DMS79 treated with DMSO at 0.1 percent for 48 hours (cell line): ENCODE measurements around the gene CPNE7.
"Not testable (repeated sequence)": the region's sequence is repeated elsewhere in the genome, so short reads cannot be mapped to it uniquely, and the experiment has no call there.

Source experiments
- DNase-seq: peaks from one replicate; lab custom pipeline; 2025; lab: John Stamatoyannopoulos, UW

CPNE7 gene

DNA sequence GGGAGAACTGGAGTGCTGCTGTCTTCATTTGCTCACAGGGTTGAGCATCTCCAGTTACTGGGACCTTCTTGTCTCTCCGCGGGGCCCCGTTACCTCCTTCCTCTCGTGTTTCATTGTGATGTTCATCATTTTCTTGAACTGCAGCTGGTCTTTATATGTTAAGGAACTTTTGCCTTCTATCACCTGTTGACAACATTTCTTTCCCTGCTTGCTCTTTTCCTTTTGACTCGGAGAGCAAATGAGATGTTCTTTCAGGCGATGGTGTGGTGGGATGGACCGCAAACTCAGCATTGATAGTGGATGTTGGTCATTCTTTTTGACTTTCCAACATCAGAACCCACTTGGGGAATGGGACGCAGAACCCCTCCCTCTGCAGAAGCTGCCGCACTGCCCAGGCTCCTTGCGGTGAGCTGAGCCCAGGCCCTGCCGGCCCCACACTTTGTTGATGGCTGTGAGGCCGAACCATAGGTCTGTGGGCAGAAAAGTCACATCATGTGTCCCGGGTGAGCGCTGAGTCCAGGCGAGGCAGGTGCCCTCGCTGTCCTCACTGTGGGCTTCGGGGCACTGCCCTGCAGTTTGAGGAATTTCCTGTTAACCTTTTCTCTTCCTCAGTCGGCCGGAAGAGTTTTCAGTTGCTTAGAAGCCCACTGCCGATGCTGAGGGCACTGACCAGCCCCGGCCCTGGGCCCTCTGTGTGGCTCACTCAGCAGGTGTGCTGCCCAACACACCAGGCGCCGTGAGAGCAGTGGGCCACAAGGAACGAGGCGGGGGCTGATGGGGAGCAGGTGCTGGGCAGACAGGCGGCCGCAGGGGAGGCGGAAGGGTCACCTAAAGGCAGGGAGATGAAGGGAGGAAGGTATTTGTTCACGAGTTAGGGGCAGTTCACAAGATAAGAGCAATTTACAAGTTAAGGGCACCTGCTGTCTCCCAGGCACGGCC is 7.6 kb upstream of the CPNE7 start:
- DNase-seq: no peak

DNA sequence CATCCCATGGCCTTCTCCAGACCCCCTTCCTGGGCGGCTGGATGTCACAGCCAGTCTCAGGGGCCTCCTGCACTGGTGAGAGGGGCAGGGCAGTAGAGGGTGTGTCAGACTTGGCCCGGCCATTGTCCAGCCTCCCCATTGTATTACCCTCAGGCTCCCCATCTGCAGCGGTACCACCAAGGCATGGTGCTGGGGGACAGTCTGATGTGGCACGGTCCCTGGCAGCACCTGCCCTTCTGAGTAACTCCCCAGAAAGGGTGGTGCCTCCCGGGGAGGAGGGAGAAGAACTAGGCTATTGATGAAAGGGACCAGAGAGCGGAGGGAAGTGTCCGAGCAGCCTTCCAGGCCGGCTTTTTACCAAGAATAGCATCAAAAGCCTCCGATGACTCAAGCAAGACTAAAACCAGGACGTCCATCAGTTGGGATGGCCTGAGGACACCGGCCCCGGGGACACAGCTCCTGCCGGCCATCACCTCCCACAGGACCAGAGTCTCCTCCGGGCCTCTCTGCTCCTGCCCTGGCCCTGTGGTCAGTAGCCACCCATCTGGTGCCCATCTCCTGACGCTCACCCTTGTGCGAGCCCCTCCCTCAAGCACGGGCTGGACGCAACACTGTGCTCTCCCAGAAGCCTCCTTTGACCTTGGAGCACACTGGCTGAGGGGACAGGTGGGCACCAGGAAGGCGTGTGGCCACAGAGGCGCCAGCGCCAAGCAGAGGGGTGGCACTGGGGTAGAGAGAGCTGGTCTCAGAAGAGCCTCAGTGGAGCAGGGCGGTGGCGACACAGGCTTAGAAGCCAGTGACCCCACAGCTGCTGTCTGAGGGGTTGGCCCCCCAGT is 5.8 kb upstream of the CPNE7 start:
- no peak for DNase-seq

DNA sequence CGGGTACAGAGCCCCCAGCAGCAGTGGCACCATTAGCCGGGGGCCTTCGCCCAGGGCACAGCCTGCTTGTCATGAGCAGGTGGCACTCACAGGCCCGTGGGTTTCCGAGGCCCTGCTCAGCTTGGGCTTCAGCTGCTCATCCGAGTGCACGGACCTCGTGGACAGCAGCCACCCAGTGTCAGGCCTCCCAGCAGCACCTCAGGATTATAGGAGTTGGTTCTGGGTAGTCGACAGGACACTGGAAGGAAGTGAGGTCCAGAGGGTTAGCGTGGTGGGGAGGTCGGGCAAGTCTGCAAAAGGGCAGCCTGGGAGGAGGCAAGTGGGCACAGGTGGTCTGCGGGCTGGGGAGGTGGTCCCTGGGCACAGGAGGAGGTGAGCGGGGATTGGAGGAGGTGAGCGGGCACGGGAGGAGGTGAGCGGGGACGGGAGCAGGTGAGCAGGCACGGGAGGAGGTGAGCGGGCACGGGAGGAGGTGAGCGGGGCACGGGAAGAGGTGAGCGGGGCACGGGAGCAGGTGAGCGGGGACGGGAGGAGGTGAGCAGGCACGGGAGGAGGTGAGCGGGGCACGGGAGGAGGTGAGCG is 5.1 kb upstream of the CPNE7 start:
- DNase-seq: no peak

DNA sequence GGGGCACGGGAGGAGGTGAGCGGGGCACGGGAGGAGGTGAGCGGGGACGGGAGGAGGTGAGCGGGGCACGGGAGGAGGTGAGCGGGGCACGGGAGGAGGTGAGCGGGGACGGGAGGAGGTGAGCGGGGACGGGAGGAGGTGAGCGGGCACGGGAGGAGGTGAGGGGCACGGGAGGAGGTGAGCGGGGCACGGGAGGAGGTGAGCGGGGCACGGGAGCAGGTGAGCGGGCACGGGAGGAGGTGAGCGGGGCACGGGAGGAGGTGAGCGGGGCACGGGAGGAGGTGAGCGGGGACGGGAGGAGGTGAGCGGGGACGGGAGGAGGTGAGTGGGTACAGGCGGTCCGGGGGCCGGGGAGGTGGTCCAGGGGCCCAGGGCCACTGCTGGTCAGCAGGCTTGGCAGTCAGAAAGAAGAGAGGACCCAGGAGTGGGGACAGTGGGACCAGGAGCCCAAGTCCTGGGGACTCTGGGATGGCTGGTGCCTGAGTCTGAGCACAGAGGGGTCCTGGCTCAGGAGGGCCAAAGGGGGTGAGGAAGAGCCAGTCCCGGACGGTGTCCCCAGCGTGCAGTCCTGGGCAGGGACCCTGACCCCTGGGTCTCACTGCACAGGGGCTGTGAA is 4.5 kb upstream of the CPNE7 start:
- DNase-seq: not testable (repeated sequence)

DNA sequence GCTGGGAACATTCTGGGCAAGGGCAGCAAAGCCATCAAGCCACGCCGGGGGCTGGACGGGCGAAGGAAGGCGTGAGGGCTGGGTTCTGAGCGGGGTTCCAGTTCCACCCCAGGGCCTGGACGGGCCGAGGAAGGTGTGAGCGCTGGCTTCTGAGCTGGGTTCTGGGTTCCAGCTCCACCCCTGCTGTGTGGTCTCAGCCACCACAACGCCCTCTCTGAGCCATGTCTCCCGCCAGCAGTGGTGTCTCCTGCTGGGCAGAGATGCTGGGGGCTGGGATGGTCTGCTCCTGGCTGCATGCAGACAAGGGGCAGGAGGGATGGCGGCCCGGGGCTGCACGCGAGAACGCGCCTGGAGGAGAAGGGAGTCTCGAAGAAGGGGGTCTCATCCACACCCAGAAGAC is 3.9 kb upstream of the CPNE7 start:
- no peak for DNase-seq

DNA sequence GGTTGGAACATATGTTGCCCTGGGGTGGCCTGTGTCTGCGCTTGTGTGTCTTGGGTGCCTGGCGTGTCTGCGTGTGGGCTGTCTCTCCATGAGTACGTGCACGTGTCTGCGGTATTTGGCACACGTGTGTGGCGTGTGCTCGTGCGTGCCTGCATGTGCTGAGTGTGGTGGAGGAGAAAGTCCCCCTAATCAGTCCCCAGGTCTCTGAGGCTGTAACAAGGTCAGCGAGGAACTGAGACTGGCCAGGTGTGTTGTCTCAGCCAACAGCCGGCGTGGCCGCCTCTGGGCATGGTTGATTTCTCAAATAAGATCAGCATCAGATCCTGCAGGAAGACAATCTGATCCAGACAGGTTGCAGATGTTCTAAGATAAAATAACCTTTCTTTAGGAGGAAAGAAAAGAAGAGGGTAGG is 3.5 kb upstream of the CPNE7 start:
- DNase-seq: no peak

DNA sequence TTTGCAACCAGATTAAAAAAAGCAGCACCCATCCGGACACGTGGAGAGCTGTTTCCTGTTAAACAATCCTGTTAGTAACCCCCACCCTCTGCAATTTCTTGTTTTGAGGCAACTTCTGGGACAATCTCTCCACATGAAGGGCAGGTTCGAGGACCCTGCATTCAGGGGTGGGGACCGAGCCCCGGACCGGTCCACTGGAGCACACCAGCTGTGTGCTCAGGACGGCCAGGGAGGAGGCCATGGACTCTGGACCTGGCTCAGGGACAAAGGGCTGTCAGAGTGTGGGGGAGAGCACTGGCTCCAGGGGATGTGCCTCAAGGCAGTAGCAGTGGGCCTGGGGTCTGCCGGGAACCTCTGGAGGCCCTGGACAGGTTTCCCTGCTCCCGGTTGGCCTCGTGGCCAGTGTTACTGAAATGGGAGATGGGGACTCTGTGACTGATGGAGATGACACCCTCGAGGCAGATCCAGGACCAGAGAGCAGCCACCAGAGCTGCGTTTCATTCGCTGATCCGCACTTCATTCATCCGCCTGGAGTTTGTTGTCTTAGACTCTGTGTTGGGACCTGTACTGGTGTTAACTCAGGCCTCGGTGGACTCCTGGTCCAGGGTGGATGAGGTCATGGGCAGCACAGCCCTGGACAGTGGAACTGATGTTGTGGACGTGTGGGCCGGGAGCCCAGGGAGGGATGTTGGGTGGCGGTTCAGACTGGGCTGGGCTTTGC is 2.9 kb upstream of the CPNE7 start:
- DNase-seq: no peak

DNA sequence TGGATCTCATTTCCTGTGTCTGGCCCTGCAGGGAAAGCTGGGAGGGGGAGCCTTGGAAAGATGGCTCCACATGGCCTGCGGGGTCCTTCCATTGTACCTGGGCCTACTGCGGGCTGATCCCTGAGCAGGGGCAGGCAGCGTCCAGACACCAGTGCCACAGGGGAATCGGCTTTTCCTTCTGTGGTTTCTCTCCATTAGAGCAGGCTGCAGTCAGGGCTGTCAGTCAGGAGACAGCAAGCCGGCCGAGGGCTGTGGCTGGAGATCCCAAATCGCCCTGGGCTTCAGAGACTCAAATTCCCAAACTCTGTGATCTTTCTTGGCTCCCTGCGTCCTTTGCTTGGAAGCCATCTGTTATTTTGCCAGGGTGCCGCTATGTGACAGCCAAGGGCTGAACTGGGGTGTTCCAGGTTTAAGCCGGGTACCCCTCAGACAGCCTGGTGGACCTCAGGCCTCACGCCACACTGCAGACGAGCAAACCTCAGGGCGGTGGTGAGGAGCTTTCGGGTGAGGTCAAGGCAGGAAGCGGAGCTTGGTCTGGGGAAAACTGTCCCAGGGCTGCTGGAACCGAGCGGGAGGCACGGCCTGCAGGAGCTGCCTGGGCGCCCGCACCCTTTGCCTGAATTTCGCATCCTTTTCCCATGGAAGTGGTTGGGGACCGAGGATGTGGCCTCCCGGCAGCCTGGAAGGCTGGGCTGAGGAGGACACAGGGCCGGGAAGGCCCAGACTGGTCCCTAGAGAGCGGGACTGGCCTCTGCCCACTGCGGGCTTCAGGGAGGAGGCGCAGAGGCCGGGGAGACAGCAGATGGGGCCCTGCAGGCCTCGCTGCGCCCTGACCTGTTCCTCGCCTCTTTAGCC is 1.5 kb upstream of the CPNE7 start:
- DNase-seq: no peak

DNA sequence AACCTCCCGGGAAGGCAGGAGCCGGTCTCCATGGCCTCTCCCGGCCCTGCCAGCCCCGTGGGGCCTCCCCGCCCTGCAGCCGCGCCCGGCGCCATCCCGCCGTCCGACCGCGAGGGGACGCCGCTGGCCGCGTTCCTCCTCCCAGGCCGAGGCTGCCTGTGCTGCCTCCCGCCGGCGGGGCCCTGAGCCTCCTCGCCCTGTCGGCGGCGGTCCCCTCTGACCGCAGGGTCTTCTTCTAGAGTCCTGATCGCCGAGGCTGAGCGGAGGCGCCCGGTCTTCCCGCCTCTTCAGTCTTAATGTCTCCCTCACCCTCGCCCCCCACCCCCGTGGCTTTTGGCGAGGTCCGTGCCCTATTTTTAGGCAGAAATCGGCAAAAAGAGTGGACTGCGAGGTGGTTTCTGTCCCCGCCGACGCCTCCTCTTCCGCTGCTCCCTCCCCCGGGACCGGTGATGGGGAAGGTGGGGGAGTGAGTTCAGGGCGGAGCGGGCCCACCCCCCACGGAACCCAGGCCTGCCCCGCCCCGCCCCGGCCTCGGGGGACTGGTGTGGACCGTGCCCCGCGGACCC is 794 bp upstream of the CPNE7 start:
- DNase-seq: no peak

DNA sequence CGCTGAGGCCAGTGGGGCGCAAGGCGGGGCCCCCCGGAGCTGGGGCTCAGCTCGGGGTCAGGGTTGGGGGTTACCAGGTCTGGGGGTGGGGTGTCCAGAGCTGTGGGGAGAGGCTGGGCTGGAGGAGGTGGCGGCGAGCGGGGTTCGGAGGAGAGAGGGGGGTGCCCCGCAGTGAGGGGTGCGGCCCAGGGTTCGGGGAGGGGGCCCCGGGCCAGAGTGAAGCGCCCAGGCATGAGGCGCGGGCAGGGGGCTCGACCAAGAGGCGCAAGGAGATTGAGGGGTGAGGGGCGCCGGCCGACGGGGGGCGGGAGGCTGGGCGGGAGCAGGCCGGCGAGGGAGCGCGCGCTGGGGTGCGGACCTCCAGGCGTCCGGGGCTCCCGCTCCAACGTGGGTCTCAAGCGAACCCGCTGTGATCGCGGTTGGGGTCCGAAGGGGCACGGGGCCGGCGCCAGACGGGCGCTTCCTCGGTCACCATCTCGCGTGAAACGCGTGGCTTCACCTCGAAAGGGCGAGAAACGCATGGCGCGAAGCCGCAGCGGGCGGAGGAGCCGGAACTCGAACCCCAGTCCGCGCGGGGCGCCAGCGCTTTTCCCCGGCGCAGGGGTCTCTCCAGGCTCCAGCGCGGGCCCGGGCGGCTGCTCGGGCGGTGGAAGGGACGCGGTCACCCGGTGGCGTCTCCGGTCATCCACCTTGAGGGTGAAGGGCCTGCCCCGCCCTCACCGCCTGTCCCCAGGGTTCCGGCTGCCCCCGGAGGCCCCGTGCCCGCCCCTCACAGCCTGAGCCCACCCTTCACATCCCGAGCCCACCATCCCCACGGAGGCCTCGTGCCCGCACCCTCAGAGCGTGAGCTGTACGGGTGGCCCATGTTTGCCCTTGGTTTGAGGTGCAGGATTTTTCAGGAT is 846 bp downstream of the CPNE7 start:
- DNase-seq: no peak

DNA sequence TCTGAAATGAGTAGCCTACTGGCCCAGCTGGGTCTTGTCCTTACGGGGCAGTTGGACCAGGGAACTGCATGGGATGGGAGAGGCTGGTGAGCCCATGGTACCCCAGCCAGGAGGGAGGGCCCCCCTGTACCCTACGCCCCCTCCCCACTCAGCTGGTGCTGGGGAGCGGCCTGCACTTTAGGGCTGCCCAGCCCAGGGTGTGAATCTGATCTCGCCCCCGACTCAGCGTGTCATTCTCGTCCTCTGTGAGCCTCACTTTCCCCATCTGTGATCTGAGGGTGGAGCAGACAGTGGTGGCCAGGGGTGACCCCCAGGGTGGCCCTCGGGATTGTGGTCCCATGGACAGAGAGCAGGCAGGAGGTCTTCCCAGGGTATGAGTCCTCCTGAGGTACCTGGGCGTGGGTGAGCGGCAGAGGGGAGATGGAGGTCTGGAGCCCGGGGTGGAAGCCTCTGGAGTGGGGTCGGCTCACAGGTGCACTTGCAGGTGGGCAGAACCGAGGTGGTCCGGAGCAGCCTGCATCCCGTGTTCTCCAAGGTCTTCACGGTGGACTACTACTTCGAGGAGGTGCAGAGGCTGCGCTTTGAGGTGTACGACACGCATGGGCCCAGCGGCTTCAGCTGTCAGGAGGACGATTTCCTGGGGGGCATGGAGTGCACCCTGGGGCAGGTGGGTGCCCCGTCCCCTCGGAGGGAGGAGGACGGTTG is 1.6 kb downstream of the CPNE7 start:
- no peak for DNase-seq

DNA sequence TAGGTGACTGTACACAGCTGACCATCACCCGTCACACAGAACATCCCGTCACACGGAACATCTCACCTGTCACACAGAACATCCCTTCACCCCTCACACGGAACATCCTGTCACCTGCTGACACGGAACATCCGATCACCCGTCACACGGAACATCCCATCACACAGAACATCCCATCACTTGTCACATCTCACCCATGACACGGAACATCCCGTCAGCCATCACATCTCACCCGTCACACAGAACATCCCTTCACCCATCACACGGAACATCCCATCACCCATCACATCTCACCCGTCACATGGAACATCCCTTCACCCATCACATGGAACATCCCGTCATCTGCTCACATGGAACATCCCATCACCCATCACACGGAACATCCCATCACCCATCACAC is 3.8 kb downstream of the CPNE7 start:
- DNase-seq: no peak

DNA sequence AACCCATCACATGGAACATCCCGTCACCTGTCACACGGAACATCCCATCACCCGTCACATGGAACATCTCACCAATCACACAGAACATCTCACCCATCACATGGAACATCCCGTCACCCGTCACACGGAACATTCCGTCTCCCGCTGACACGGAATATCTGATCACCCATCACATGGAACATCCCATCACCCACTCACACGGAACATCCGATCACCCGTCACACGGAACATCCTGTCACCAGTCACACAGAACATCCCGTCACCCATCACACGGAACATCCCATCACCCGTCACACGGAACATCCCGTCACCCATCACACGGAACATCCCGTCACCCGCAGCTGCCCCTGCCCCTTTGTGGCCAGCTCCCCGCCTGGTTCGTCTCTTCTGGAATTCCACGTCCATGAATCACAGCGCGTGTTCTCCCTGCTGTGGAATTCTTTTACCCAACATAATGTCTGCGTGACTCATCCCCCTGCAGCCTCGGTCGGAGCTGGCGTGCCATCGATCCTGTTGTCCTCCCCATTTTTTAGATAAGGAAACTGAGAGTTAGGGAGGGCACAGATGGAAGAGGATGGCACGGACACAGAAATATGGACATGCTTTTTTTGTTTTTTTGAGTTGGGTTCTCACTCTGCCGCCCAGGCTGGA is 5.6 kb downstream of the CPNE7 start:
- DNase-seq: no peak

DNA sequence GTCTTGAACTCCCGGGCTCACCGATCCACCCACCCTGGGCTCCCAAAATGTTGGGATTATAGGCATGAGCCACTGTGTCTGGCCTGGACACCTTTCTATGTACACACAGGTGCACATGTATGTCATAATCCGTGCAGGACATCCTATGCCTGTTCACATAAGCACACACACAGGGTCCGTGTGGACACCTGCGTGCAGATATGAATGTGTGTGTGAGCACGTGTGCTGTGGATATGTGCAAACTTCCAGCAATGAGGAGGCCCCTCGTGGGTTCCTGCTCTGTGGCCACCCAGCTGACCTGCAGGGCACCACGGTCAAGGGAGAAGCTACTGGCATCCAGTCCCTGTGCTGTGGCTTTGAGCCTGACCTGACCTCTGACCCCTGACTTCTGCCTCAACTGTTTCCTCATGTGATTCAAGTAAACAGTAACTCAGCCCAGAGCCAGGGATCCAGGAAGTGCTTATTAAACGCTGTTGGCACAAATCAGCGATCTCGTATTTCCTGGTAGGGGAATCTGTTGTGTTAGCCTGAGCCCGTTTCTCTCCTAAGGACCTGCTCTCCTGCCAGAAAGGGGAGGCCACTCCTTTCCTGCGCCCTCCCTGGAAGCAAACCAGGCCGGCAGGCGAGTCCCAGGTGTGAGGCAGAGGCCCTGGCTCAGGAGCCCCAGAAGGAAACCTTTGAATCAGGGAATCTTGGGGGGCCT is 6.5 kb downstream of the CPNE7 start:
- DNase-seq: no peak

DNA sequence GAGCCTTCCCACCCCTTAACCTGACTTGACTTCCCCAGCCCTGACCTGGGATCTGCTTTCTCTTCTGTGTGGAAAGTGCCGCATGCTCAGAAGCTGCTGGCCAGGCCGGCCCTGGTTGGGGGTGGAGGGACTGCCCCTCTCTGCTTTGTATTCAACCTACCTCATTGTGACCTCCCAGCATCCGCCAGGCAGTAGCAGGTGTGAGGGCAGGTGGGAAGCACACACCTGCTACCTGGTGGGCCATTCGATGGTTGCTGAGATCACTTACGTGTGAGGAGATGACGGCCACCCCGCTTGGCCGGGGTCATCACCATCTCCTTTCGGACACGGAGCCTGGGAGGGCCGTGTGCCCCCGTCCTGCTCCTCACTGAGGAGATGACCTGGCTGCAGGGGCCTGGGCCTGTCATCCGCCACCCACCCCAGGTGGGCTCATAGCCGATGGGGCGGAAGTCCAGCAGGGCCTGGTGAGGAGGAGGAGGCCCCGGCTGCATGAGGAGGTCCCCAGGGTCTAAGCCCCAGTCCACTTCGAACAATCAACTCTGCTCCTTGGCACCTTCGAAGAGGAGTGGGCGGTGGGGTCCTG is 7.1 kb downstream of the CPNE7 start:
- DNase-seq: no peak

DNA sequence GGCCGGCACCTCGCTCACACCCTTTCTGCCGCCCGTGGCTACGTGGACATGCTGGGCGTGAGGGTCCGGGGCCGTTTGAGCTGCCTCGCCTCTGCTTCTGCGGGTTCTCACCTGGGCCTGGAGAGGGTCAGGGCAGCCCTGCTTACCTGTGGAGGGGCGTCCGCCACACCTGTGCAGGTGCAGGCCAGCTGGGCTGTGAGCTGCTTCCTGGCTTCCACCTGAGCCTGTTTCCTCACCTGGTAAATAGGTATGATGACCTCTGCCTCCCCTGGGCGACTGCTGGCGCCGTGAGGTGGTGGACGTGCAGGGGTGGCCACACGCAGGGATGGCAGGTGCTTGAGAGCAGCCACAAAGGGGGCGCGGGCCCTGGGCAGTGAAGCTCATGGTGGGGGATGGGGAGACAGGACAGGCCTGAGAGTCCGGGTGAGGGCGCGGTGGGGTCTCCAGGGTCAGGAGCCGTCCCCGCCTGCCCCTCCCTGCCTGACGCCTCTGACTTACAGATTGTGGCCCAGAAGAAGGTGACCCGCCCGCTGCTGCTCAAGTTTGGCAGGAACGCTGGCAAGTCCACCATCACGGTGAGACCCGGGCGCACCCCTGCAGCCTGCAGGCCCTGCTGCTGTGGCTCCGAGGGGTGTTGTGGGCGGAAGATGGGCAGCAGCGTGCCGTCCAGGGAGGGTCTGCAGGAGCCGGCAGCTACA is 7.8 kb downstream of the CPNE7 start:
- no peak for DNase-seq
